ENCODE results near the gene ZNF227. TPM values are rescaled to one million over a fixed set of nuclear protein-coding genes. Genes with fewer than 3 reads are reported as not detected.

ZNF227 gene
- total RNA-seq, 6 experiments from 2014 or later = 4.5 to 8.5 (median 6.8) TPM

DNA sequence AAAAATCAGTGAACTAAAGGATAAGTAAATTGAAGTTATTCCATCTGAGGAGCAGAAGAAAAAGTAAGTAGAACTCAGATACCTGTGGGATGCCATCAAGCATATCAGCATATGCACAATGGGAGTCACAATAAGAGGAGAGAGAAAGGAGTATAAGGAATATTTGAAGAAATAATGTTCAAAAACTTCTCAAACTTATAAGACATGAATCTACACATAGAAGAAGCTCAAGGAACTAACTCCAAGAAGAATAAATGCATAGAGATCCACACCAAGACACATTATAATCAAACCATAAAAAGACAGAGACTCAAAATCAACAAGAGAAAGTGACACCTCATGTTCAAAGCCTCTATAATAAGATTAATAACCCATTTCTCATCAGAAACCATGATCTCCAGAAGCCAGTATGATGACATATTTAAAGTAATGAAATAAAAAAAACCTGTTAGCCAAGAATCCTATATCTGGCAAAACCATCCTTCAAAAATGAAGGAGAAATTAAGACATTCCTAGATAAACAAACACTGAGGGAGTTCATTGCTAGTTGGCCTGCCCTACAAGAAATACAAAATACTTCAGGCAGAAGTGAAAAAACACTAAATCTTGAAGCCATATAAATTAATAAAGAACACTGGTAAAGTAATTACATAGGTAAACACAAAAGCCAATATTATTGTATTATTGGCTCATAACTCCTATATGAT is 43.5 kb downstream of the ZNF227 start:
- H3K27me3 ChIP-seq = no peaks in the 10 kb centered on the region
- no peak for TF ChIP-seq POLR2A (IDR thresholded peaks at IDR 0.05)
- TF ChIP-seq, protein P1, sequence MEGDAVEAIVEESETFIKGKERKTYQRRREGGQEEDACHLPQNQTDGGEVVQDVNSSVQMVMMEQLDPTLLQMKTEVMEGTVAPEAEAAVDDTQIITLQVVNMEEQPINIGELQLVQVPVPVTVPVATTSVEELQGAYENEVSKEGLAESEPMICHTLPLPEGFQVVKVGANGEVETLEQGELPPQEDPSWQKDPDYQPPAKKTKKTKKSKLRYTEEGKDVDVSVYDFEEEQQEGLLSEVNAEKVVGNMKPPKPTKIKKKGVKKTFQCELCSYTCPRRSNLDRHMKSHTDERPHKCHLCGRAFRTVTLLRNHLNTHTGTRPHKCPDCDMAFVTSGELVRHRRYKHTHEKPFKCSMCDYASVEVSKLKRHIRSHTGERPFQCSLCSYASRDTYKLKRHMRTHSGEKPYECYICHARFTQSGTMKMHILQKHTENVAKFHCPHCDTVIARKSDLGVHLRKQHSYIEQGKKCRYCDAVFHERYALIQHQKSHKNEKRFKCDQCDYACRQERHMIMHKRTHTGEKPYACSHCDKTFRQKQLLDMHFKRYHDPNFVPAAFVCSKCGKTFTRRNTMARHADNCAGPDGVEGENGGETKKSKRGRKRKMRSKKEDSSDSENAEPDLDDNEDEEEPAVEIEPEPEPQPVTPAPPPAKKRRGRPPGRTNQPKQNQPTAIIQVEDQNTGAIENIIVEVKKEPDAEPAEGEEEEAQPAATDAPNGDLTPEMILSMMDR (IDR thresholded peaks at IDR 0.05) = no peak
- H3K27ac ChIP-seq = no peak overlapping the region
- peaks cover 0 to 27% (median 13%) of the 10 kb centered on the region in 4 donors for H3K9me3 ChIP-seq
- ATAC-seq = no peak
- intact Hi-C loops (cut with DNase I) = no loop called here
- DNase-seq = no peak
- no peak overlapping the region for H3K4me3 ChIP-seq
- H3K36me3 ChIP-seq = no peaks in the 10 kb centered on the region
- peaks cover 0 to 5% (median 0%) of the 10 kb centered on the region in 4 donors for H3K4me1 ChIP-seq

DNA sequence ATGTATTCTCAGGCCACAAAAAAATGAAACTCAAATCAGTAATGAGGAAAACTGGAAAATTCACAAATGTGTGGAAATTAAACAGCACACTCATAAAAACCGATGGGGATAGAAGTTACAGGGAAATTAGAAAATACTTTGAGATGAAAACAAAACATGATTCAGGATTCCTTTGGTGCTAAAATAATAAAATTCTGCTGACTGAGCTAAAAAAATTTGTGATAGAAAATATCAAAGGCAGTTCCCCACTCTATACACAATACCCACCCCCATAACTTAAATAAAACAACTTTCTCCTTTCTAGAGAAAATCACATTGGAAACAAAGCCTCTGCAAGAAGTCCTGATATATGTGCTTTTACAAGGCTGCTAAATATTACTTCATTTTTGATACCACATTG is 45.8 kb downstream of the ZNF227 start:
- peaks cover 0 to 5% (median 0%) of the 10 kb centered on the region in 4 donors for H3K4me1 ChIP-seq
- intact Hi-C loops (cut with DNase I) = no loop called here
- DNase-seq = no peak
- no peaks in the 10 kb centered on the region for H3K36me3 ChIP-seq
- H3K27ac ChIP-seq = no peak overlapping the region
- ATAC-seq = no peak
- WGBS (ENCODE audit: insufficient coverage, low coverage, low lambda C conversion rate, missing lambda C conversion rate) = 91% methylated on average over 1 of the region's 1 CpG
- TF ChIP-seq POLR2A (IDR thresholded peaks at IDR 0.05) = no peak
- TF ChIP-seq, protein P1 (IDR thresholded peaks at IDR 0.05) = no peak
- H3K27me3 ChIP-seq = no peaks in the 10 kb centered on the region
- H3K4me3 ChIP-seq = no peak overlapping the region
- peaks cover 0 to 19% (median 14%) of the 10 kb centered on the region in 4 donors for H3K9me3 ChIP-seq

DNA sequence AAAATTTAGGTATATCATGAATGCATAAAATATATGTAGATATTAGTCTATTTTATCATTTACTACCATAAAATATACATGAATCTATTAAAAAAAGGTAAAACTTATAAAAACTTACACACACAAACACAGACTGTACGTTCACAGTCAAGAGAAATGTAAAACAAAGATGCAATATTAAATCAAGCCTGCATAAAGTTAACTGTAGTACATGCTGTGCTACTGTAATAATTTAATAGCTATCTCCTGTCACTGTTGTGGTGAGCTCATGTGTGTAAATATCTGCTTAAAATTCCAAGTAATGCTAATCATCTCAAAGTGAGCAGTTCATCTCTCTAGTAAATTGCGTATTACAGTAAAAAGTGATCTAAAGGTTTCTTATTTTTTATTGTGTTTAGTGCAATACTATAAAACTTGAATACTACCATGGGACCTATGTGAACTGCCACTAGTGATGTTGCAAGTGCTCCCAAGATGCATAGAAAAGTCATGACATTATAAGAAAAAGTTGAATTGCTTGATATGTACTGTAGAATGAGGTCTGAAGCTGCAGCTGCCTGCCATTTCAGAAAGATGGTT is 46.6 kb downstream of the ZNF227 start:
- no peak for ATAC-seq
- intact Hi-C loops (cut with DNase I) = no loop called here
- no peak for DNase-seq
- WGBS (ENCODE audit: insufficient coverage, low coverage, low lambda C conversion rate, missing lambda C conversion rate) = 91% methylated on average over 2 of the region's 2 CpGs
- Histone ChIP-seq H3K27ac (no peak overlapping the region), H3K9me3 (peaks cover 0 to 15% (median 14%) of the 10 kb centered on the region in 4 donors), H3K36me3 (no peaks in the 10 kb centered on the region), H3K27me3 (no peaks in the 10 kb centered on the region), H3K4me3 (no peak overlapping the region), H3K4me1 (peaks cover 0 to 4% (median 0%) of the 10 kb centered on the region in 4 donors)
- TF ChIP-seq POLR2A (IDR thresholded peaks at IDR 0.05) = no peak
- TF ChIP-seq, protein P1 (IDR thresholded peaks at IDR 0.05) = no peak

DNA sequence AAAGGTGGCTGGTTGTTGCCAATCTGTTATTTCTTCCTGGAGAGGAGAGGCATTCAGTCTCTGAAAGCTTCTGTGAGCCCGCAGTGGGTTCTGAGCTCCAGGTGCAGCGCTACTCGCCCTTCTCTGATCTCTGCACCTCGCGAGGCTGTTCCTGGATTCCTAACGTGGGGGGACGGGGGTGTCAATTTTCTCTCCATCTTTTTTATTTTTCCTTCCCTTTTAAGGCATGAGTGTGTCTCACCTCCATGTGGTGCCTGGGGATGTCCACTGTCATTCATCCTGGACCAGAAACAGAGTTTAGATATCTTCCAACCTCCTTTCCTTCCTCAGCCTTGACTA is 48.0 kb downstream of the ZNF227 start:
- peaks cover 0 to 15% (median 6%) of the 10 kb centered on the region in 4 donors for H3K9me3 ChIP-seq
- intact Hi-C loops (cut with DNase I) = no loop called here
- H3K4me3 ChIP-seq = no peak overlapping the region
- WGBS (ENCODE audit: insufficient coverage, low coverage, low lambda C conversion rate, missing lambda C conversion rate) = 14% methylated on average over 4 of the region's 7 CpGs
- H3K4me1 ChIP-seq = no peaks in the 10 kb centered on the region
- DNase-seq (no peak), ATAC-seq (no peak)
- H3K27ac ChIP-seq = no peak overlapping the region
- H3K36me3 ChIP-seq = no peaks in the 10 kb centered on the region
- no peaks in the 10 kb centered on the region for H3K27me3 ChIP-seq
- TF ChIP-seq, protein P1 (IDR thresholded peaks at IDR 0.05) = no peak
- no peak for TF ChIP-seq POLR2A (IDR thresholded peaks at IDR 0.05)
